Camera-type eye (tissue), 1 donor: ENCODE data around the gene ZNF26. TPM values are rescaled to one million over a fixed set of nuclear protein-coding genes. Genes with fewer than 3 reads are reported as not detected.

Experiments
- total RNA-seq: library from RNA; depleted of rRNA; stranded (reverse); fragments of >200 nt; gene quantifications from one replicate; pipeline ENCODE4 v1.2.3, GENCODE V29; 2014

Gene ZNF26, protein sequence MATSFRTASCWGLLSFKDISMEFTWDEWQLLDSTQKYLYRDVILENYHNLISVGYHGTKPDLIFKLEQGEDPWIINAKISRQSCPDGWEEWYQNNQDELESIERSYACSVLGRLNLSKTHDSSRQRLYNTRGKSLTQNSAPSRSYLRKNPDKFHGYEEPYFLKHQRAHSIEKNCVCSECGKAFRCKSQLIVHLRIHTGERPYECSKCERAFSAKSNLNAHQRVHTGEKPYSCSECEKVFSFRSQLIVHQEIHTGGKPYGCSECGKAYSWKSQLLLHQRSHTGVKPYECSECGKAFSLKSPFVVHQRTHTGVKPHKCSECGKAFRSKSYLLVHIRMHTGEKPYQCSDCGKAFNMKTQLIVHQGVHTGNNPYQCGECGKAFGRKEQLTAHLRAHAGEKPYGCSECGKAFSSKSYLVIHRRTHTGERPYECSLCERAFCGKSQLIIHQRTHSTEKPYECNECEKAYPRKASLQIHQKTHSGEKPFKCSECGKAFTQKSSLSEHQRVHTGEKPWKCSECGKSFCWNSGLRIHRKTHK
- total RNA-seq, result 34.0 TPM

DNA sequence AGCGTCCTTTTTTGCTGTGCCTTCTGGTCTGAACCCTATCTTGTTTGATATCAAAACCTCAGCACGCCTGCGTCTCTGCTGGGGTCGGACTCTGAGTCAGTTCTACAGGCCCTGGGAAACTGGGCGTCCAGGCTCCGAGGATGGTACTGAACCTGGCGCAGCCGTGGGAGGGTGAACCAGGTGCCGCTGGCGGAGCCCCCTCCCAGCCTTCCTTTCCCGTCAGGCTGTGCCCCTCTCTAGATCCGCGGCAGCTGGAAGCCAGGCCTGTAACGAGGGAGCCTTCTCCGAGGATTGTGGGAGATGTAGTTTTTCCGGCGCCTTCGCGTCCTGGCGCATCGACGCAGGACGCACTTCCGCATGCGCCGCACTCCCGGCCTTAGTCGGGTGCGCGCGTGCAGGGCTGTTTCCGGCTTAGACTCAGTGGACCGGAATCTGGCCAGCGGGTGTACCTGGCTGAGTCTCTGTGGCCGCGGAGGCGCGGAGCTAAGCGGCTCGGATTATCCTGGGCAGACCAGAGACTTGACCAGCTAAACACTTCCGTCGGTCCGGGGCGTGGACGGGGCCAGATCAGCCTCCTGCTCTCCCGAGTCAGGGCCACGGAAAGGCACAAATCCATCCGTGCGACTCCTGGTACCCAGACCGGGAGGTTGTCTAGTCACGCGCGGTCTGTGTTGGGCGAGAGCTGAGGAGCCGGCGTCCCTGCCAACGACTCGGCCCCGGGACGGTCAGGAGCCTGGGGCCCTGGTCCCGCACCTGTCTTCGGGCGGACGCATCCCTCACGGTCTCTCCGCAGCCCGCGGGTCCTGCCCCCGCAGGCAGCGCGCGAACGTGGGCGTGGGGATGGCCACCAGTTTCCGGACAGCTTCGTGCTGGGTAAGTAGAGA, at the start of gene ZNF26:
TSS of gene ZNF26 (plus strand) at position 367 of the 884 bp plus-strand sequence. CDS start at position 841, 474 bp downstream.

DNA sequence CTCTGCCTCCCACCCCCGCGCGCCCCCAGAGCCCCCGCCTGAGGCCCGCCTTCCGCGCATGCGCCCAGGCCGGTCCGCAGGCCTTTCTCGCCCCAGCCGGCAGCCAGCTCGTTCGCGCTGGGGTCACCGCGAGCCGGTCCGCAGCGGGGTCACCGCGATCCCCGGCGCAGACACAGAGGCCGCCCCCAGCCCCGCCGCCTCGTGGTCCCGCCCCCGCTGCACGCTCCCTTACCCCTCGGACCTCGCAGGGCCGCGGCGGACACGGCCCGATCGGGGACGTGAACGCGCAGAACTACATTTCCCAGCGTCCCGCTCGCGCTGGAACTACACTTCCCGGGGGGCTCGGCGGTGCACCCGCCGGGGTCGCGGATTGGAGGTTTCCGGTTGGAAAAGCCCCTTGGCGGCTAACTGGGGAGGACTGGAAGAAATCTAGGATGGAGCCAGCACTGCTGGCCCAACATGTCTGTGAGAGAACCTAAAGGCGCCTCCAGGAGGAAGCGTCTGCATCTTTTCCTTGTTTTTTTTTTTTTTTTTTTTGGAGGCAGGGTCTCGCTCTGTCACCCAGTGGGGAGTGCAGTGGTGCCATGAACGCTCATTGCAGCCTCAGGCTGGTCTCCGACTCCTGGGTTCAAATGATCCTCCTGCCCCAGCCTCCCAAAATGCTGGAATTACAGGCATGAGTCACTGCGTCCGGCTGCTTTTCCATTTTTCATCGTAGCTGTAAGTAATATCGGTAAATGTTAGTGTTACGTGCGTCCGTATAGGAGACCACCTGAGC, 30.0 kb upstream of the ZNF26 start, which contains the start of gene ZNF605:
TSS of gene ZNF605 (minus strand) at position 296 of the 778 bp plus-strand sequence. CDS start 10,671 bp downstream, outside the sequence.

GRCh38 chr12:133037207-133038005, 51.2 kb downstream of the ZNF26 start, which contains the start of gene ZNF84:
TSS of gene ZNF84 (plus strand) at chr12:133037509. CDS start at chr12:133041468, 3,959 bp downstream.

Other genes starting within 250 kb of the ZNF26 start
- 63.6 TPM for gene ANKLE2, start 224.5 kb upstream of the ZNF26 start, total RNA-seq
- gene GOLGA3, start 157.5 kb upstream of the ZNF26 start, total RNA-seq, result 86.0 TPM
- gene CHFR, start 98.8 kb upstream of the ZNF26 start, total RNA-seq, result 34.7 TPM
- gene ZNF605, start 30.1 kb upstream of the ZNF26 start, total RNA-seq, result 25.1 TPM
- gene ZNF84, start 51.1 kb downstream of the ZNF26 start, total RNA-seq, result 94.9 TPM
- gene ZNF140, start 94.6 kb downstream of the ZNF26 start, total RNA-seq, result 50.0 TPM
- 9.5 TPM for gene ZNF891, start 143.9 kb downstream of the ZNF26 start, total RNA-seq
- 48.7 TPM for gene ZNF10, start 144.3 kb downstream of the ZNF26 start, total RNA-seq
- gene ZNF268, start 195.1 kb downstream of the ZNF26 start, total RNA-seq, result 55.0 TPM
- not detected for gene ANHX, start 249.5 kb downstream of the ZNF26 start, total RNA-seq